Heart left ventricle (tissue), 16 donors: ENCODE results near the gene BTG4. TPM values are rescaled to one million over a fixed set of nuclear protein-coding genes. Genes with fewer than 3 reads are reported as not detected.

ENCODE experiments used
- ATAC-seq, 4 donors: fragments of 200-7000 bp; cut with Tn5 transposase; one replicate each; pipeline ENCODE4 v1.9.1; 2020 to 2022; ENCODE audit warnings: moderate library complexity in 4 of 4, mild to moderate bottlenecking in 3 of 4, moderate number of reproducible peaks in 1 of 4
- DNase-seq, 5 donors: peaks; one replicate each; pipeline ENCODE4 v3.0.0-alpha.2; 2020
- H3K27ac ChIP-seq, 12 donors: fragments of 200-600 bp; sonication (generic) in 4 of 12; one replicate each; pipeline versions ENCODE4 v1.5.0 to v1.8.0; 2016 to 2022; ENCODE audit warnings: mild to moderate bottlenecking in 2 of 12
- H3K27me3 ChIP-seq, 9 donors: fragments of 200-600 bp; sonication (generic) in 2 of 9; one replicate each; pipeline versions ENCODE4 v1.5.1 to v1.8.0; 2016 to 2022; ENCODE audit warnings: mild to moderate bottlenecking in 3 of 9
- H3K36me3 ChIP-seq, 9 donors: fragments of 200-600 bp; sonication (generic) in 2 of 9; one replicate each; pipeline versions ENCODE4 v1.5.0 to v1.8.0; 2018 to 2022; ENCODE audit warnings: mild to moderate bottlenecking in 2 of 9
- H3K4me1 ChIP-seq, 12 donors: fragments of 200-600 bp; sonication (generic) in 4 of 12; one replicate each; pipeline versions ENCODE4 v1.5.0 to v1.8.0; 2016 to 2022; ENCODE audit warnings: mild to moderate bottlenecking in 3 of 12
- H3K4me3 ChIP-seq, 12 donors: fragments of 200-600 bp; sonication (generic) in 4 of 12; one replicate each; pipeline versions ENCODE4 v1.5.0 to v1.8.0; 2017 to 2022; ENCODE audit warnings: mild to moderate bottlenecking in 9 of 12, moderate library complexity in 4 of 12
- H3K9me3 ChIP-seq, 12 donors: fragments of 200-600 bp; sonication (generic) in 4 of 12; one replicate each; pipeline versions ENCODE4 v1.5.0 to v1.8.0; 2016 to 2022; ENCODE audit warnings: mild to moderate bottlenecking in 1 of 12
- POLR2A ChIP-seq, 2 donors: fragments of 450-650 bp; IDR thresholded peaks; one replicate each; pipeline ENCODE4 v1.6.1; 2017; ENCODE audit warnings: antibody characterized with exemption in 2 of 2, mild to moderate bottlenecking in 2 of 2, moderate library complexity in 2 of 2
- WGBS, 4 donors: extraction: QIAGEN DNeasy Blood & Tissue Kit in 2 of 4; methylation state at CpG; one replicate each; pipeline versions ENCODE4 v1.1.5 to v1.1.7; 2013 to 2018; 5-methylcytosine and 5-hydroxymethylcytosine counted together
- intact Hi-C, 10 donors: fragments of 100-400 bp; cut with DNase I; formaldehyde crosslinking; loops; one replicate each; pipeline versions ENCODE4 v1.11.1 to v1.14.2; 2022
- polyA plus RNA-seq, 2 donors: library from polyadenylated mRNA; stranded (reverse); fragments of 200-250 nt; gene quantifications; one replicate each; pipeline ENCODE4 v1.2.3, GENCODE V29; 2013
- total RNA-seq, 9 donors: library from RNA; depleted of rRNA in 2 of 9; stranded (reverse); fragments of >200 nt in 2 of 9; fragmentation: NEBNext Ultra II Directional in 3 of 9; extraction: Animal tissue kit (Norgen Biotek cat#: 25700) in 3 of 9; gene quantifications; one replicate each; pipeline versions ENCODE4 v1.1.0 to v1.2.4, GENCODE V29; 2016 to 2023
- TF ChIP-seq, protein P1 (sequence below), 12 donors: fragments of 200-600 bp; sonication (generic) in 4 of 12; IDR thresholded peaks; one replicate each; pipeline versions ENCODE4 v1.5.0 to v1.8.0; 2018 to 2022; ENCODE audit warnings: antibody characterized with exemption in 12 of 12, mild to moderate bottlenecking in 5 of 12
- donor health status: ischemic (EF 13 %, LVEDD 7.1; RV severe dilation, severe dysfunction).
- donor health status: healthy with polysubstance abuse.
- donor health status: DM: no; HTN: yes; CAD: no.
- donor health status: DM: no; HTN: no; CAD: no.
- donor health status: ischemic (EF 25% LVEDD 6.9; RV normal size, moderate dysfunction).
- donor health status: ischemic (EF 25% LVEDD 5.7; RV mildly dilated, moderate dysfunction).
- donor health status: healthy.
- donor health status: DM: yes; HTN: yes; CAD: no.
- donor health status: ischemic (EF 35%, LVEDD 5.7; RV mildly dilated, moderate dysfunction).
- donor health status: nonischemic (EF 11% LVEDD 7.7; RV severe dilation, severe dysfunction).
- donor health status: DM: yes; HTN: yes; CAD: no.
- donor health status: PGD.
- donor health status: ischemic (EF 29% LVEDD 5.4; RV normal size, mild dysfunction).
- donor health status: nonischemic (EF 23%, LVEDD 6.1; RV moderate dilation, normal function).

BTG4 gene
- total and polyA plus RNA-seq, 11 donors = not detected

DNA sequence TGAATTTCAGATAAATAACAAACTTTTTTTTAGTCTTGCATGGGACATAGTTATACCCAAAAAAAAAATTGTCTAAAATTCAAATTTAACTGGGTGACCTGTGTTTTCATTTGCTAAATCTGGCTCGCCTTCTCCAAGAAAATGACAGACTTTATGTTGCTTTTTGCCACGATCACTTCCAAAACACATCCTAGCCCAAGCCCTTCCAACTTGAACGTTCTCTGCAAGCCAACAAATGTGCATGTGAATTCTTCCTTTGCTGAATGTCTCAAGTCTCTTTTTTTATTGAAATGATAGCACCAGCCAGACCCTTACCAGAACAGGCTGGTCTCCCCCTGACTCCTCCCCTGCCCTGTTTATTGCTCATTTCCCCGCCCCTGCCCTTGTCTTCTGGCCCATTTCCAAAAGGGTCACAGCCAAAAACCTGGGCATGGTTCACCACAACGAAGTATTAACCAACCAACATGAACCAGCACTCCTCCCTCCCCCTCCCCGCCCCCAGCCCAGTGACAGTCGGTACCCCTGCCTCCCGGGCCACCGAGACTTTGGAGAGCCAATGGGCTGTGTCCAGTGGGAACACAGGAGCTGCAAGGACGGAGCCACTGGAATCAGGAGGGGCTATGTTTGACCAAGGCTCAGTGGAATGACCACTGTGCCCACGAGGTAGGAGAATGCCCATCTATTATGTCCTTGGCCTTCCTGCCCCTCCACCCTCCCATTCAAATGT, 63.2 kb downstream of the BTG4 start:
- no peak overlapping the region for H3K27ac ChIP-seq
- peaks cover 0 to 8% (median 0%) of the 10 kb centered on the region in 9 donors for H3K27me3 ChIP-seq
- no peak overlapping the region for H3K4me3 ChIP-seq
- no peak for DNase-seq
- WGBS, 4 donors = 69 to 75% (median 74%) methylated on average over 9 to 11 of the region's 11 CpGs
- no peak for ATAC-seq
- no peaks in the 10 kb centered on the region for H3K9me3 ChIP-seq
- TF ChIP-seq POLR2A (IDR thresholded peaks at IDR 0.05) = no peak
- TF ChIP-seq, protein P1, sequence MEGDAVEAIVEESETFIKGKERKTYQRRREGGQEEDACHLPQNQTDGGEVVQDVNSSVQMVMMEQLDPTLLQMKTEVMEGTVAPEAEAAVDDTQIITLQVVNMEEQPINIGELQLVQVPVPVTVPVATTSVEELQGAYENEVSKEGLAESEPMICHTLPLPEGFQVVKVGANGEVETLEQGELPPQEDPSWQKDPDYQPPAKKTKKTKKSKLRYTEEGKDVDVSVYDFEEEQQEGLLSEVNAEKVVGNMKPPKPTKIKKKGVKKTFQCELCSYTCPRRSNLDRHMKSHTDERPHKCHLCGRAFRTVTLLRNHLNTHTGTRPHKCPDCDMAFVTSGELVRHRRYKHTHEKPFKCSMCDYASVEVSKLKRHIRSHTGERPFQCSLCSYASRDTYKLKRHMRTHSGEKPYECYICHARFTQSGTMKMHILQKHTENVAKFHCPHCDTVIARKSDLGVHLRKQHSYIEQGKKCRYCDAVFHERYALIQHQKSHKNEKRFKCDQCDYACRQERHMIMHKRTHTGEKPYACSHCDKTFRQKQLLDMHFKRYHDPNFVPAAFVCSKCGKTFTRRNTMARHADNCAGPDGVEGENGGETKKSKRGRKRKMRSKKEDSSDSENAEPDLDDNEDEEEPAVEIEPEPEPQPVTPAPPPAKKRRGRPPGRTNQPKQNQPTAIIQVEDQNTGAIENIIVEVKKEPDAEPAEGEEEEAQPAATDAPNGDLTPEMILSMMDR (IDR thresholded peaks at IDR 0.05) = no peak
- H3K36me3 ChIP-seq = no peaks in the 10 kb centered on the region
- peaks cover 0 to 20% (median 8%) of the 10 kb centered on the region in 12 donors for H3K4me1 ChIP-seq
- intact Hi-C loops = loop anchor here in 2 of 10 donors (5.0 to 10.0 kb wide), 2 partner anchors 152 to 1254 kb away; partner anchors contain the start of gene POU2AF3 (in 1 of the 2)

DNA sequence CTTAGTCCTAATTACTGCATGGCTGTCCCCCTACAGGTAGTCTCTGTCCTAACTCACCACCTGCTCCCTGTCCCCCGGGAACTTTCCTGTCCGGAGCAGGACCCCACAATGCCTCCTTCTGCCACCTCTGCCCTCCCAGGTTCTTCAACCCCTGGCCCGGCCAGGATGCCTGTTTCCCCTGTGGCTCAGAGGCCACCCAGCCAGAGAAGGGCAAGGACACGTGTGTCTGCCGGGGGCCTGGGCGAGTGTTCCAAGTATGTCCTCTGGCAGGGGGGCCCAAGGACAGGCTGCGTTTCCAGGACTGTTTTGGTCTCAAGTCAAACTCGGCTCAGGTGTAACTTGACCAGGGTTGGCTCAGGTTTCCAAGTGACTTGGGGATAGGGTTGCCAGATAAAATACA, 63.8 kb downstream of the BTG4 start:
- no peak for DNase-seq
- TF ChIP-seq, protein P1 (IDR thresholded peaks at IDR 0.05) = no peak
- TF ChIP-seq POLR2A (IDR thresholded peaks at IDR 0.05) = no peak
- Histone ChIP-seq H3K27me3 (peaks cover 0 to 8% (median 0%) of the 10 kb centered on the region in 9 donors), H3K27ac (no peak overlapping the region), H3K4me1 (peaks cover 0 to 20% (median 8%) of the 10 kb centered on the region in 12 donors), H3K9me3 (no peaks in the 10 kb centered on the region), H3K4me3 (no peak overlapping the region), H3K36me3 (no peaks in the 10 kb centered on the region)
- 58 to 65% (median 61%) methylated on average over 8 of the region's 8 CpGs for WGBS, 4 donors
- no peak for ATAC-seq
- intact Hi-C loops = loop anchor here in 2 of 10 donors (5.0 to 10.0 kb wide), 2 partner anchors 151 to 1254 kb away; partner anchors contain the start of gene POU2AF3 (in 1 of the 2)

DNA sequence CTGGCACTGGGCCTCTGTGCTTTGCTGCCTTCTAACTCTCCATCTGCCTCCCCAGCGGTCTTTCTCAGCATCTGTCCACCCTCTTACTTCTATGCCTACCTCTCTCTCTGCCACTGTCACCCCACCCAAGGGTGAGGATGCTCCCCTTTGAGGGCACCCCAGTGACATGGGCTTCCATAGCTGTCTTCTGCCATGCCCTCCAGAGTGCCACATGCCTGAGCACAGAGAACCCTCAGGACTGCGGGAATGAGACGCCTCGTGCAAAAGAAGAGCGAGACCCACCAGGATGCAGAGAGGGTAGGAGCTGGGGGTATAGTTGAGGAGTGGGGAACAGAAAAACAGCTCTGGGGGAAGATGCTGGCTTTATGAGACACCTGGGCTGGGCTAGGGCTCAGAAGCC, 64.3 kb downstream of the BTG4 start:
- DNase-seq = no peak
- ATAC-seq = no peak
- TF ChIP-seq, protein P1 (IDR thresholded peaks at IDR 0.05) = no peak
- TF ChIP-seq POLR2A (IDR thresholded peaks at IDR 0.05) = no peak
- Histone ChIP-seq H3K4me1 (peaks cover 0 to 20% (median 8%) of the 10 kb centered on the region in 12 donors), H3K27me3 (peaks cover 0 to 8% (median 0%) of the 10 kb centered on the region in 9 donors), H3K4me3 (no peak overlapping the region), H3K27ac (no peak overlapping the region), H3K36me3 (no peaks in the 10 kb centered on the region), H3K9me3 (no peaks in the 10 kb centered on the region)
- intact Hi-C loops = loop anchor here in 6 of 10 donors (2.0 to 10.0 kb wide), 4 partner anchors 151 to 1253 kb away; partner anchors contain the start of gene POU2AF3 (in 1 of the 6)
- 91 to 97% (median 95%) methylated on average over 5 of the region's 5 CpGs for WGBS, 4 donors

DNA sequence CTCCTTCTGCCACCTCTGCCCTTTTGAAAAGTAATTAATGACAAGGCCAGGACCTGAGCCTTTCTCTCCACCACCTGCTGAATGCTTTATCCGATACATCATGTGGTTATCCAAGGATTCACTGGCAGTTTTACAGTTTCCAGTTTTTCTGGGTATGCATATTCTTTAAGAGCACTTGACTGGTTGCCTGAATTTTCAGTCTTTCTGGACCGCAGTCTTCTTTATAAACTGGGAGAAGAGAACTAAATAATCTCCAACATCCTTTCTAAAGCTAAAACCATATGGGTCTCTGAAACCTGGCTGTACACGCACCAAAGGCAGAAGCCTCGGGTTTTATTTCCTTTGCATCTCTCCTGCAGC, 65.1 kb downstream of the BTG4 start:
- peaks cover 0 to 20% (median 8%) of the 10 kb centered on the region in 12 donors for H3K4me1 ChIP-seq
- no peaks in the 10 kb centered on the region for H3K9me3 ChIP-seq
- H3K27ac ChIP-seq = no peak overlapping the region
- WGBS, 4 donors = 74 to 80% (median 77%) methylated on average over 4 of the region's 4 CpGs
- no peak for ATAC-seq
- peaks cover 0 to 8% (median 0%) of the 10 kb centered on the region in 9 donors for H3K27me3 ChIP-seq
- no peak overlapping the region for H3K4me3 ChIP-seq
- no peaks in the 10 kb centered on the region for H3K36me3 ChIP-seq
- intact Hi-C loops = loop anchor here in 6 of 10 donors (2.0 to 10.0 kb wide), 4 partner anchors 150 to 1252 kb away; partner anchors contain the start of gene POU2AF3 (in 1 of the 6)
- DNase-seq = no peak
- TF ChIP-seq, protein P1 (IDR thresholded peaks at IDR 0.05) = no peak
- no peak for TF ChIP-seq POLR2A (IDR thresholded peaks at IDR 0.05)
